Transverse colon (tissue), 4 donors: ENCODE results near the gene GPR149. TPM values are rescaled to one million over a fixed set of nuclear protein-coding genes. Genes with fewer than 3 reads are reported as not detected.

Experiments
- DNase-seq: peaks from one replicate; pipeline ENCODE4 v3.0.0-alpha.2; 2019
- H3K27ac ChIP-seq, 4 donors: fragments of 200-600 bp; sonication (generic); 2 replicates each; pipeline ENCODE4 v1.5.1; 2016 to 2018; ENCODE audit warnings: inconsistent platforms in 4 of 4
- H3K27me3 ChIP-seq: fragments of 200-600 bp; sonication (generic); 2 replicates; pipeline ENCODE4 v1.5.1; 2017; ENCODE audit warnings: inconsistent platforms
- H3K36me3 ChIP-seq, 4 donors: fragments of 200-600 bp; sonication (generic); 2 replicates each; pipeline ENCODE4 v1.5.1; 2017 to 2019; ENCODE audit warnings: inconsistent platforms in 4 of 4
- H3K4me1 ChIP-seq, 4 donors: fragments of 200-600 bp; sonication (generic); 2 replicates each; pipeline ENCODE4 v1.5.1; 2017 to 2020; ENCODE audit warnings: inconsistent platforms in 4 of 4
- H3K4me3 ChIP-seq, 4 donors: fragments of 200-600 bp; sonication (generic); 1 replicate in 1 of 4; 2 replicates in 3 of 4; pipeline versions ENCODE4 v1.5.1 to v1.6.1; 2017 to 2019; ENCODE audit warnings: inconsistent platforms in 4 of 4
- H3K9me3 ChIP-seq, 2 donors: fragments of 200-600 bp; sonication (generic); 2 replicates each; pipeline ENCODE4 v1.5.1; 2017 to 2019; ENCODE audit warnings: inconsistent platforms in 2 of 2
- EP300 ChIP-seq: sonication (generic); formaldehyde crosslinking; IDR thresholded peaks from one replicate; pipeline ENCODE4 v1.6.1; 2017; ENCODE audit warnings: antibody characterized with exemption, low read depth
- POLR2A ChIP-seq: fragments of 450-650 bp; IDR thresholded peaks from one replicate; pipeline ENCODE4 v1.6.1; 2016; ENCODE audit warnings: antibody characterized with exemption, mild to moderate bottlenecking, moderate library complexity
- POLR2AphosphoS5 ChIP-seq, 3 donors: sonication (generic); formaldehyde crosslinking; IDR thresholded peaks; one replicate each; pipeline ENCODE4 v1.6.1; 2016; ENCODE audit warnings: antibody characterized with exemption in 3 of 3
- WGBS, 2 donors: methylation state at CpG; one replicate each; pipeline ENCODE4 v1.1.5; 2018; ENCODE audit warnings: low coverage in 1 of 2; 5-methylcytosine and 5-hydroxymethylcytosine counted together
- in situ Hi-C, 4 donors: fragments of 200-750 bp; cut with MboI; loops; one replicate each; pipeline versions ENCODE4 v1.15.0 to v1.15.1; 2017; ENCODE audit warnings: low sequenced_read_pairs in 3 of 4, low pct_ligation_motif_present in 1 of 4, low pct_unique_long_range_greater_than_20kb in 1 of 4
- intact Hi-C: fragments of 100-400 bp; cut with DNase I; formaldehyde crosslinking; loops from one replicate; pipeline ENCODE4 v1.15.1; 2023; ENCODE audit warnings: low total_unique reads
- small RNA-seq, 4 donors: library from RNA; depleted of rRNA; stranded (forward); fragments of <200 nt; gene quantifications; one replicate each; pipeline ENCODE3, GENCODE V24; 2016
- total RNA-seq, 4 donors: library from RNA; depleted of rRNA; stranded (reverse); fragments of >200 nt; gene quantifications; one replicate each; pipeline ENCODE4 v1.1.0, GENCODE V29; 2016
- TF ChIP-seq, protein P1 (sequence below), 5 experiments: fragments of 200-600 bp in 3 of 5; fragments of 450-650 bp in 2 of 5; sonication (generic) in 3 of 5; IDR thresholded peaks; 1 replicate in 2 of 5; 2 replicates in 3 of 5; pipeline ENCODE4 v1.5.1; 2016 to 2017; ENCODE audit warnings: antibody characterized with exemption in 5 of 5, inconsistent platforms in 3 of 5, mild to moderate bottlenecking in 2 of 5, moderate library complexity in 1 of 5

The GPR149 gene
- total RNA-seq, 4 donors from 2014 or later, result not detected

GRCh38 chr3:154304116-154304786 lies 125.7 kb downstream of the GPR149 start:
- in situ Hi-C loops, result no loop called here
- TF ChIP-seq POLR2AphosphoS5 (IDR thresholded peaks at IDR 0.05) (no peak), POLR2A (no peak), EP300 (no peak)
- TF ChIP-seq, protein P1, sequence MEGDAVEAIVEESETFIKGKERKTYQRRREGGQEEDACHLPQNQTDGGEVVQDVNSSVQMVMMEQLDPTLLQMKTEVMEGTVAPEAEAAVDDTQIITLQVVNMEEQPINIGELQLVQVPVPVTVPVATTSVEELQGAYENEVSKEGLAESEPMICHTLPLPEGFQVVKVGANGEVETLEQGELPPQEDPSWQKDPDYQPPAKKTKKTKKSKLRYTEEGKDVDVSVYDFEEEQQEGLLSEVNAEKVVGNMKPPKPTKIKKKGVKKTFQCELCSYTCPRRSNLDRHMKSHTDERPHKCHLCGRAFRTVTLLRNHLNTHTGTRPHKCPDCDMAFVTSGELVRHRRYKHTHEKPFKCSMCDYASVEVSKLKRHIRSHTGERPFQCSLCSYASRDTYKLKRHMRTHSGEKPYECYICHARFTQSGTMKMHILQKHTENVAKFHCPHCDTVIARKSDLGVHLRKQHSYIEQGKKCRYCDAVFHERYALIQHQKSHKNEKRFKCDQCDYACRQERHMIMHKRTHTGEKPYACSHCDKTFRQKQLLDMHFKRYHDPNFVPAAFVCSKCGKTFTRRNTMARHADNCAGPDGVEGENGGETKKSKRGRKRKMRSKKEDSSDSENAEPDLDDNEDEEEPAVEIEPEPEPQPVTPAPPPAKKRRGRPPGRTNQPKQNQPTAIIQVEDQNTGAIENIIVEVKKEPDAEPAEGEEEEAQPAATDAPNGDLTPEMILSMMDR (IDR thresholded peaks at IDR 0.05), result no peak
- Histone ChIP-seq H3K9me3 (no peaks in the 10 kb centered on the region), H3K27ac (no peak overlapping the region), H3K4me1 (peaks cover 0 to 11% (median 0%) of the 10 kb centered on the region in 4 donors), H3K36me3 (peaks cover 0 to 53% (median 25%) of the 10 kb centered on the region in 4 donors), H3K4me3 (no peak overlapping the region), H3K27me3 (no peaks in the 10 kb centered on the region)
- intact Hi-C loops, result no loop called here
- DNase-seq, result no peak

GRCh38 chr3:154301561-154301960 lies 128.4 kb downstream of the GPR149 start:
- Histone ChIP-seq H3K9me3 (no peaks in the 10 kb centered on the region), H3K4me1 (no peaks in the 10 kb centered on the region), H3K27me3 (no peaks in the 10 kb centered on the region), H3K27ac (no peak overlapping the region), H3K4me3 (no peak overlapping the region), H3K36me3 (peaks cover 0 to 69% (median 30%) of the 10 kb centered on the region in 4 donors)
- no peak for DNase-seq
- in situ Hi-C loops (no loop called here), intact Hi-C loops (no loop called here)
- TF ChIP-seq POLR2A, result no peak
- TF ChIP-seq EP300, result no peak
- no peak for TF ChIP-seq POLR2AphosphoS5 (IDR thresholded peaks at IDR 0.05)
- TF ChIP-seq, protein P1 (IDR thresholded peaks at IDR 0.05), result no peak
- 77 to 94% methylated on average over 3 of the region's 3 CpGs for WGBS, 2 donors

GRCh38 chr3:154294016-154294415 lies 136.0 kb downstream of the GPR149 start:
- in situ Hi-C loops, result no loop called here
- WGBS, 2 donors, result 96 to 100% methylated on average over 2 of the region's 2 CpGs

DNA sequence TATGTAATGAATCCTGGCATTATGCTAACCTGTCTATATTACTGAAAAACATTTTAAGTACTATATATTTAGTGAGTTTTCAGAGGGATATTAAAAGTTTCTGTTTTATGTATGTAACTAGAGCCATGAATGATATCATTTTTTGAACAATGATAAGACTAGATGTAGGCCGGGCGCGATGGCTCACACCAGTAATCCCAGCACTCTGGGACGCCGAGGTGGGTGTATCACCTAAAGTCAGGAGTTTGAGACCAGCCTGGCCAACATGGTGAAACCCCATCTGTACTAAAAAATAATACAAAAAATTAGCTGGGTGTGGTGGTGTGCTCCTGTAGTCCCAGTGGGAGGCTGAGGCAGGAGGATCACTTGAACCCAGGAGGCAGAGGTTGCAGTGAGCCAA lies 139.8 kb downstream of the GPR149 start:
- WGBS, 2 donors, result 97 to 100% methylated on average over 5 of the region's 5 CpGs
- intact Hi-C loops, result no loop called here
- in situ Hi-C loops, result no loop called here
- TF ChIP-seq EP300 (no peak), POLR2A (no peak), POLR2AphosphoS5 (IDR thresholded peaks at IDR 0.05) (no peak)
- TF ChIP-seq, protein P1 (IDR thresholded peaks at IDR 0.05), result no peak
- no peak overlapping the region for H3K27ac ChIP-seq
- H3K4me1 ChIP-seq, result no peaks in the 10 kb centered on the region
- H3K4me3 ChIP-seq, result no peak overlapping the region
- H3K9me3 ChIP-seq, result no peaks in the 10 kb centered on the region
- DNase-seq, result no peak
- peaks cover 0 to 85% (median 28%) of the 10 kb centered on the region in 4 donors for H3K36me3 ChIP-seq
- H3K27me3 ChIP-seq, result no peaks in the 10 kb centered on the region

More at GRCh38 chr3:154294016-154294415, 136.0 kb downstream of the GPR149 start:
- TF ChIP-seq POLR2AphosphoS5 (IDR thresholded peaks at IDR 0.05) (no peak), POLR2A (no peak)
- Histone ChIP-seq H3K9me3 (no peaks in the 10 kb centered on the region), H3K27ac (no peak overlapping the region), H3K36me3 (peaks cover 0 to 72% (median 25%) of the 10 kb centered on the region in 4 donors), H3K27me3 (no peaks in the 10 kb centered on the region), H3K4me3 (no peak overlapping the region), H3K4me1 (no peaks in the 10 kb centered on the region)
- DNase-seq, result no peak
- intact Hi-C loops, result no loop called here

Small RNAs within 50 kb of the gene (small RNA-seq; reads per million reads assigned to genes)
- 0 reads per million in 4 donors for gene RF01210

Other genes with a start within 250 kb of the GPR149 start
- gene DHX36, start 105.7 kb downstream of the GPR149 start, total RNA-seq, result 100 to 1,000 TPM in 1 of 4 donors, 10 to 100 TPM in 3; 28.5 to 113 (median 50.0) TPM